ENCODE data around the gene CRACR2B.

Gene CRACR2B

GRCh38 chr11:802018-802617 lies 25.6 kb upstream of the CRACR2B start:
- DNase-seq (ENCODE audit: low spot score) = no peak
- Histone ChIP-seq H3K4me3 (no peak overlapping the region), H3K27ac (no peak overlapping the region)
- no peak for TF ChIP-seq CTCF (IDR thresholded peaks at IDR 0.05)

GRCh38 chr11:802693-803466 lies 24.8 kb upstream of the CRACR2B start:
- TF ChIP-seq CTCF (IDR thresholded peaks at IDR 0.05) = no peak
- no peak for DNase-seq (ENCODE audit: low spot score)

GRCh38 chr11:803467-803742 lies 24.3 kb upstream of the CRACR2B start:
- no peak for TF ChIP-seq CTCF (IDR thresholded peaks at IDR 0.05)
- Histone ChIP-seq H3K27ac (no peak overlapping the region), H3K4me3 (no peak overlapping the region)
- DNase-seq (ENCODE audit: low spot score) = no peak

More at GRCh38 chr11:802693-803466, 24.8 kb upstream of the CRACR2B start:
- Histone ChIP-seq H3K4me3 (no peak overlapping the region), H3K27ac (no peak overlapping the region)

GRCh38 chr11:803770-804598 lies 23.7 kb upstream of the CRACR2B start:
- no peak for DNase-seq (ENCODE audit: low spot score)
- H3K27ac ChIP-seq = peak overlapping the region in 1 of 2 donors; percentile 95
- no peak for TF ChIP-seq CTCF (IDR thresholded peaks at IDR 0.05)
- H3K4me3 ChIP-seq = peak overlapping the region; percentile 78

- Histone ChIP-seq H3K27ac (peak overlapping the region; percentile 72 to 95), H3K4me3 (peak overlapping the region; percentile 78)
- no peak for TF ChIP-seq CTCF (IDR thresholded peaks at IDR 0.05)
- DNase-seq (ENCODE audit: low spot score) = no peak
Measured at GRCh38 chr11:804599-804964, 23.1 kb upstream of the CRACR2B start.

GRCh38 chr11:808427-809286 lies 19.1 kb upstream of the CRACR2B start:
- no peak for DNase-seq (ENCODE audit: low spot score)
- Histone ChIP-seq H3K4me3 (peak overlapping the region; percentile 93), H3K27ac (peak overlapping the region; percentile 94 to 97)
- no peak for TF ChIP-seq CTCF (IDR thresholded peaks at IDR 0.05)

Measured in coronary artery (tissue), 2 donors.